Measurements from ENCODE around the gene PMPCA. TPM values are rescaled to one million over a fixed set of nuclear protein-coding genes. Genes with fewer than 3 reads are reported as not detected.

PMPCA gene
- total and polyA plus RNA-seq, 2 of the 8 experiments (the other 6 are each of a cell fraction or from before 2014, with no cell fraction given), result 60.0 to 88.2 TPM

- H2AFZ ChIP-seq (ENCODE audit: low read length), result no peak overlapping the region
- H3K23ac ChIP-seq (ENCODE audit: insufficient read length), result no peak overlapping the region
- H3K9ac ChIP-seq (replicated peaks in 1 of 4; ENCODE audit: extremely low read depth in 1 of 4, low read depth in 3 of 4, low read length in 3 of 4), result no peak overlapping the region; a peak in 1 of 7 replicates
- no peak overlapping the region for H3K4ac ChIP-seq (replicated peaks; ENCODE audit: insufficient read length, low read depth, low read length)
- FAIRE-seq, result no peak
- H2BK20ac ChIP-seq (ENCODE audit: low read length), result no peak overlapping the region
- H3K9me3 ChIP-seq (ENCODE audit: insufficient read depth in 2 of 2, low read depth in 1 of 2, low read length in 1 of 2), result no peaks in the 10 kb centered on the region
- peaks cover 5 to 7% of the 10 kb centered on the region in 2 experiments for H4K20me1 ChIP-seq (replicated peaks in 1 of 2; ENCODE audit: control insufficient read depth in 1 of 2, insufficient read depth in 2 of 2, low read length in 2 of 2)
- no peak overlapping the region for H3K18ac ChIP-seq (ENCODE audit: extremely low read depth, low read length)
- no peak overlapping the region for H4K5ac ChIP-seq (ENCODE audit: insufficient read length, low read depth, low read length)
- peaks cover 0 to 2% (median 0%) of the 10 kb centered on the region in 4 experiments; a peak in 2 of 7 replicates for H3K4me1 ChIP-seq (replicated peaks in 1 of 4; ENCODE audit: control insufficient read depth in 3 of 4, insufficient read depth in 4 of 4, low read length in 3 of 4)
- H3K36me3 ChIP-seq (ENCODE audit: control insufficient read depth in 2 of 4, insufficient read depth in 4 of 4, low read length in 3 of 4), result peaks cover 14 to 53% (median 36%) of the 10 kb centered on the region in 4 experiments; a peak in 7 of 8 replicates
- ChIA-PET POLR2A (ENCODE audit: partially characterized antibody) (interaction anchor here (1.2 to 14.6 kb wide), 7 partner anchors 10 to 71 kb away, joined by 3 to 139 read pairs (median 6); partner anchors contain the start of gene DNLZ), CTCF (ENCODE audit: partially characterized antibody) (interaction anchor here (0.7 to 1.4 kb wide), 5 partner anchors 9 to 113 kb away, joined by 3 read pairs; no protein-coding TSS in a partner anchor)
- H3K79me1 ChIP-seq (ENCODE audit: low read depth, low read length), result peaks cover 10% of the 10 kb centered on the region
- H2BK15ac ChIP-seq (ENCODE audit: low read length), result no peak overlapping the region
- no peak overlapping the region for H3K4me3 ChIP-seq (ENCODE audit: extremely low read depth in 1 of 4, insufficient read depth in 2 of 4, low read depth in 3 of 4, low read length in 4 of 4)
- no peak overlapping the region for H3K27ac ChIP-seq (ENCODE audit: low read depth, low read length)
- H4K91ac ChIP-seq (replicated peaks; ENCODE audit: insufficient read length, low read length), result no peak overlapping the region
- H2BK12ac ChIP-seq (ENCODE audit: low read depth, low read length), result no peak overlapping the region
- H3K27me3 ChIP-seq (replicated peaks in 1 of 4; ENCODE audit: control insufficient read depth in 3 of 4, extremely low read depth in 1 of 4, insufficient read depth in 3 of 4, low read length in 3 of 4), result no peaks in the 10 kb centered on the region
- H3K4me2 ChIP-seq (ENCODE audit: insufficient read depth in 1 of 2, low read depth in 2 of 2, low read length in 2 of 2), result no peak overlapping the region
- peaks cover 0 to 15% of the 10 kb centered on the region in 2 experiments; a peak in 2 of 4 replicates for H3K79me2 ChIP-seq (ENCODE audit: control insufficient read depth in 1 of 2, insufficient read depth in 2 of 2, low read length in 2 of 2)
- H3K14ac ChIP-seq (ENCODE audit: insufficient read length), result no peak overlapping the region
- H3K23me2 ChIP-seq (ENCODE audit: low read depth, low read length), result peaks cover under 1% of the 10 kb centered on the region; the same call in 1 of the 2 replicates
- no peak overlapping the region for H2BK120ac ChIP-seq (replicated peaks; ENCODE audit: low read depth, low read length)
- no peak overlapping the region for H2BK5ac ChIP-seq (ENCODE audit: low read depth, low read length)
- no peak for DNase-seq (ENCODE audit: low read depth in 1 of 2, low spot score in 2 of 2)
- H2AK5ac ChIP-seq (ENCODE audit: low read depth, low read length), result no peak overlapping the region
- 95% methylated on average over 32 of the region's 32 CpGs; no CpG with 5 or more reads in 1 of the 2 experiments for WGBS, 2 experiments (ENCODE audit: extremely low coverage in 1 of 2, insufficient coverage in 1 of 2, insufficient read length in 1 of 2, insufficient replicate concordance in 2 of 2, low coverage in 1 of 2, low lambda C conversion rate in 2 of 2, missing lambda C conversion rate in 1 of 2)
- no peak overlapping the region for H4K8ac ChIP-seq (ENCODE audit: extremely low read depth, insufficient read depth, low read length)
- H3K56ac ChIP-seq (replicated peaks; ENCODE audit: insufficient read length, low read depth, low read length), result no peak overlapping the region
- no peak for TF ChIP-seq SRF (IDR thresholded peaks at IDR 0.05; ENCODE audit: low read depth, low read length)
- TF ChIP-seq CBX5 (IDR thresholded peaks at IDR 0.05; ENCODE audit: low read depth, low read length), result no peak
- no peak for TF ChIP-seq ATF3 (IDR thresholded peaks at IDR 0.05; ENCODE audit: insufficient read depth, low read depth, low read length)
- TF ChIP-seq BCL11A (IDR thresholded peaks at IDR 0.05; ENCODE audit: low read depth in 2 of 2, low read length in 2 of 2), result no peak
- no peak for TF ChIP-seq SUZ12 (IDR thresholded peaks at IDR 0.05; ENCODE audit: low read length)
- TF ChIP-seq KDM1A (IDR thresholded peaks at IDR 0.05; ENCODE audit: borderline replicate concordance, low read length), result no peak
- no peak for TF ChIP-seq GTF2F1 (IDR thresholded peaks at IDR 0.05; ENCODE audit: borderline replicate concordance, low read depth, low read length)
- TF ChIP-seq TAF7 (optimal IDR thresholded peaks at IDR 0.05; ENCODE audit: borderline replicate concordance, low read depth, low read length), result no peak
- no peak for TF ChIP-seq RBBP5 (IDR thresholded peaks at IDR 0.05; ENCODE audit: borderline replicate concordance, low read depth, low read length)
- no peak for TF ChIP-seq SIRT6 (IDR thresholded peaks at IDR 0.05; ENCODE audit: low read length)
- no peak for TF ChIP-seq FOSL1 (IDR thresholded peaks at IDR 0.05; ENCODE audit: insufficient read depth, low read depth, low read length)
Measured at GRCh38 chr9:136403915-136404800, 6.3 kb upstream of the PMPCA start.

All from H1 (cell line).